ENCODE data around the gene SH3D21.

SH3D21 gene

DNA sequence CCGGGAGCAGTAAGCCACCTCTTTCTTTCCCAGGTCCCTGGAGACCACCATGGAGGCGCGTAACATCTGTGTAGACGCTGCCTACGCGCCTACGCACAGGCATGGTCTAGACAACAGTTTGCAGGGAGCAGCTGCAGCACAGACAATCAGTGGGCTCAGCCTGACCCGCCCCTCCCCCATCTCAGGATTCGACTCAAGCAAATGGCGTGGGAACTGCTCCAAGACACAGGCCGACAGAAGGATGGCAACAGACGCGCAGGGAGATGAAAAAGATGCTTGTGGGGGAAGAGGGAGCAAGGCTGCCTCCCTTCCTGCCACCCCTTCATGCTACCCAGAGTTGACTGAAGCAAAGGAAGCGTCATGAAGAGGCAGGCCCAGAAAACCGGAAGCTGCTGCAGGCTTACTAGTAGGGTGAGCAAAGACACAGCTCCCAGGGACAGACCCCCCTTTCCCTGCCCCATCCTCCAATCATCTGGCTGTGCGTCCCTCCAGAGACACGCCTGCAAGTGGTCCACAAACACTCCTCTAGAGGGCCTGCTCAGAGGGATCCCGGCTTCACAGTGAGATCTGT is 60.0 kb downstream of the SH3D21 start:
- no peak for FAIRE-seq

GRCh38 chr1:36367066-36367465 is 60.9 kb downstream of the SH3D21 start:
- FAIRE-seq, result no peak

DNA sequence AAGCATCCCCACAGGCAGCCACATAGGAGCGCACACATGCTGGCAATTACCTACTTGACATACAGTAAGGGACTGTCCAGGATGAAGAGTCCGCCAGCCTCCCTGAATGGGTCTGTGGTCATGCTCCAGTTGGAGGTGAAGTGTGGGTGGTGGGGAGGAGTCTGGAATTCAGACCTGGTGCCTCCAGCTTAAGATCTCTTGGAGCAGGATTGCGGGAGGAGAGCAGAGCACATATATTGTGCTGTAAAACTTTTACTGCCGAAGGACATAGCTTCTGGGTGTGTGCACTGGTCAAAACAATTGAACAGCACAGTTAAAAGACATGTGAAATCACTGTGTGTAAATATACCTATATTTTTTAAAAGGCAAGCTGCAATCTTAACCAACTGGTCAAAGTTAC is 61.6 kb downstream of the SH3D21 start:
- no peak for FAIRE-seq

GRCh38 chr1:36369061-36369861 is 63.1 kb downstream of the SH3D21 start:
- FAIRE-seq, result no peak
